Activated naive CD4-positive, alpha-beta T cell treated with anti-CD3 and anti-CD28 coated beads for 36 hours (primary cell): ENCODE data around the gene RERE. TPM values are rescaled to one million over a fixed set of nuclear protein-coding genes. Genes with fewer than 3 reads are reported as not detected.

Source experiments
- CTCF ChIA-PET: fragments of 350-600 bp; sonication (Branson Sonifier 250); formaldehyde crosslinking; loops from one replicate; lab custom pipeline; 2021; ENCODE audit warnings: antibody characterized with exemption; lab: Charles Lee
- DNase-seq: peaks from one replicate; pipeline ENCODE4 v3.0.0-alpha.2; 2020
- H3K27ac Mint-ChIP-seq: one replicate; pipeline ENCODE4 v1.8.0; 2021; ENCODE audit warnings: mild to moderate bottlenecking, mixed read lengths
- H3K27me3 Mint-ChIP-seq: one replicate; pipeline ENCODE4 v1.8.0; 2021; ENCODE audit warnings: low read depth, mixed read lengths
- H3K36me3 Mint-ChIP-seq: one replicate; pipeline ENCODE4 v1.8.0; 2021; ENCODE audit warnings: low read depth, mixed read lengths
- H3K4me1 Mint-ChIP-seq: one replicate; pipeline ENCODE4 v1.8.0; 2021; ENCODE audit warnings: low read depth, mixed read lengths
- H3K4me3 Mint-ChIP-seq: one replicate; pipeline ENCODE4 v1.8.0; 2021; ENCODE audit warnings: mild to moderate bottlenecking, moderate library complexity, mixed read lengths
- H3K9me3 Mint-ChIP-seq: one replicate; pipeline ENCODE4 v1.8.0; 2021; ENCODE audit warnings: mixed read lengths
- intact Hi-C: fragments of 100-400 bp; cut with micrococcal nuclease; formaldehyde crosslinking; loops from one replicate; pipeline ENCODE4 v1.15.1; 2023
- total RNA-seq, 2 experiments: library from RNA; stranded (reverse); gene quantifications; one replicate each; pipeline ENCODE4 v1.2.3, GENCODE V29; 2021

RERE gene
- total RNA-seq, 2 experiments from 2014 or later = 46.4 to 47.6 TPM

GRCh38 chr1:8398086-8398485 is 419.4 kb downstream of the RERE start:
- H3K9me3 Mint-ChIP-seq = no peaks in the 10 kb centered on the region
- DNase-seq = no peak
- peak overlapping the region; percentile 83 for H3K27ac Mint-ChIP-seq
- peaks cover 25% of the 10 kb centered on the region for H3K36me3 Mint-ChIP-seq
- intact Hi-C loops = loop anchor here (5.0 to 10.0 kb wide), 4 partner anchors 129 to 477 kb away; partner anchors contain the start of genes ENO1 and RERE
- H3K4me3 Mint-ChIP-seq = peak overlapping the region; percentile 4
- no peaks in the 10 kb centered on the region for H3K27me3 Mint-ChIP-seq
- peaks cover 59% of the 10 kb centered on the region for H3K4me1 Mint-ChIP-seq
- CTCF ChIA-PET = interaction anchor here (1.0 to 1.9 kb wide), 2 partner anchors 9 to 11 kb away, joined by 4 to 9 read pairs; no protein-coding TSS in a partner anchor

- no peaks in the 10 kb centered on the region for H3K27me3 Mint-ChIP-seq
- peaks cover 22% of the 10 kb centered on the region for H3K36me3 Mint-ChIP-seq
- peak; percentile 61 for DNase-seq
- peak overlapping the region; percentile 4 for H3K4me3 Mint-ChIP-seq
- intact Hi-C loops = loop anchor here (1.0 to 10.0 kb wide), 9 partner anchors 12 to 477 kb away; partner anchors contain the start of genes ENO1 and RERE
- peak overlapping the region; percentile 83 for H3K27ac Mint-ChIP-seq
- peaks cover 65% of the 10 kb centered on the region for H3K4me1 Mint-ChIP-seq
- H3K9me3 Mint-ChIP-seq = no peaks in the 10 kb centered on the region
- CTCF ChIA-PET = interaction anchor here (1.7 to 1.9 kb wide), 2 partner anchors 10 to 25 kb away, joined by 5 to 9 read pairs; no protein-coding TSS in a partner anchor
These were observed 419.9 kb downstream of the RERE start for GRCh38 chr1:8397511-8397910.

- H3K36me3 Mint-ChIP-seq = peaks cover 16% of the 10 kb centered on the region
- H3K27ac Mint-ChIP-seq = peak overlapping the region; percentile 83
- no peaks in the 10 kb centered on the region for H3K9me3 Mint-ChIP-seq
- CTCF ChIA-PET = interaction anchor here (1.7 to 1.9 kb wide), 2 partner anchors 11 to 25 kb away, joined by 5 to 9 read pairs; no protein-coding TSS in a partner anchor
- peak; percentile 71 for DNase-seq
- peaks cover 71% of the 10 kb centered on the region for H3K4me1 Mint-ChIP-seq
- no peaks in the 10 kb centered on the region for H3K27me3 Mint-ChIP-seq
- H3K4me3 Mint-ChIP-seq = peak overlapping the region; percentile 10
- intact Hi-C loops = loop anchor here (1.0 to 10.0 kb wide), 9 partner anchors 12 to 478 kb away; partner anchors contain the start of genes ENO1 and RERE
These were observed 420.5 kb downstream of the RERE start for GRCh38 chr1:8396786-8397406.

GRCh38 chr1:8396083-8396785 is 421.2 kb downstream of the RERE start:
- Mint-ChIP-seq H3K27ac (peak overlapping the region; percentile 83), H3K36me3 (peaks cover 16% of the 10 kb centered on the region), H3K4me3 (peak overlapping the region; percentile 51), H3K4me1 (peaks cover 76% of the 10 kb centered on the region), H3K9me3 (no peaks in the 10 kb centered on the region), H3K27me3 (no peaks in the 10 kb centered on the region)
- CTCF ChIA-PET = interaction anchor here (0.6 to 1.9 kb wide), 3 partner anchors 11 to 49 kb away, joined by 4 to 9 read pairs (median 5); no protein-coding TSS in a partner anchor
- intact Hi-C loops = loop anchor here (5.0 to 10.0 kb wide), 4 partner anchors 131 to 479 kb away; partner anchors contain the start of genes ENO1 and RERE
- DNase-seq = no peak

- intact Hi-C loops = loop anchor here (5.0 to 10.0 kb wide), 4 partner anchors 132 to 479 kb away; partner anchors contain the start of genes ENO1 and RERE
- Mint-ChIP-seq H3K36me3 (peaks cover 13% of the 10 kb centered on the region), H3K4me1 (peaks cover 83% of the 10 kb centered on the region), H3K4me3 (peak overlapping the region; percentile 51), H3K9me3 (no peaks in the 10 kb centered on the region), H3K27me3 (no peaks in the 10 kb centered on the region), H3K27ac (peak overlapping the region; percentile 82)
- CTCF ChIA-PET = interaction anchor here (0.6 to 0.7 kb wide), 2 partner anchors 50 to 134 kb away, joined by 3 to 4 read pairs; no protein-coding TSS in a partner anchor
- DNase-seq = peak; percentile 31
These were observed 422.0 kb downstream of the RERE start for GRCh38 chr1:8395433-8395866.

GRCh38 chr1:8394456-8395321 is 422.8 kb downstream of the RERE start:
- no peaks in the 10 kb centered on the region for H3K9me3 Mint-ChIP-seq
- peaks cover 91% of the 10 kb centered on the region for H3K4me1 Mint-ChIP-seq
- peak overlapping the region; percentile 82 for H3K27ac Mint-ChIP-seq
- peak overlapping the region; percentile 51 for H3K4me3 Mint-ChIP-seq
- intact Hi-C loops = loop anchor here (5.0 to 10.0 kb wide), 4 partner anchors 133 to 480 kb away; partner anchors contain the start of genes ENO1 and RERE
- H3K27me3 Mint-ChIP-seq = no peaks in the 10 kb centered on the region
- CTCF ChIA-PET = interaction anchor here (0.7 to 1.5 kb wide), 3 partner anchors 28 to 454 kb away, joined by 3 read pairs; no protein-coding TSS in a partner anchor
- H3K36me3 Mint-ChIP-seq = peaks cover 15% of the 10 kb centered on the region
- DNase-seq = peak; percentile 67

GRCh38 chr1:8392522-8392921 is 424.9 kb downstream of the RERE start:
- H3K4me3 Mint-ChIP-seq = no peak overlapping the region
- DNase-seq = no peak
- peaks cover 16% of the 10 kb centered on the region for H3K36me3 Mint-ChIP-seq
- H3K4me1 Mint-ChIP-seq = peaks cover 88% of the 10 kb centered on the region
- no peaks in the 10 kb centered on the region for H3K27me3 Mint-ChIP-seq
- CTCF ChIA-PET = interaction anchor here (1.1 kb wide), 1 partner anchor 17 kb away, joined by 3 read pairs; no protein-coding TSS in a partner anchor
- H3K9me3 Mint-ChIP-seq = no peaks in the 10 kb centered on the region
- intact Hi-C loops = loop anchor here (10.0 kb wide), 2 partner anchors 422 to 482 kb away; partner anchors contain the start of genes ENO1 and RERE
- H3K27ac Mint-ChIP-seq = peak overlapping the region; percentile 4

- H3K27ac Mint-ChIP-seq = peak overlapping the region; percentile 47
- intact Hi-C loops = loop anchor here (10.0 kb wide), 2 partner anchors 424 to 484 kb away; partner anchors contain the start of genes ENO1 and RERE
- H3K4me1 Mint-ChIP-seq = peaks cover 84% of the 10 kb centered on the region
- CTCF ChIA-PET = interaction anchor here (0.7 to 1.3 kb wide), 2 partner anchors 9 to 131 kb away, joined by 3 to 4 read pairs; no protein-coding TSS in a partner anchor
- H3K9me3 Mint-ChIP-seq = no peaks in the 10 kb centered on the region
- no peaks in the 10 kb centered on the region for H3K27me3 Mint-ChIP-seq
- H3K36me3 Mint-ChIP-seq = peaks cover 17% of the 10 kb centered on the region
- no peak overlapping the region for H3K4me3 Mint-ChIP-seq
- DNase-seq = no peak
These were observed 426.7 kb downstream of the RERE start for GRCh38 chr1:8390707-8391106.

GRCh38 chr1:8389958-8390535 is 427.4 kb downstream of the RERE start:
- CTCF ChIA-PET = interaction anchor here (0.7 to 1.3 kb wide), 2 partner anchors 8 to 132 kb away, joined by 3 to 4 read pairs; no protein-coding TSS in a partner anchor
- H3K4me1 Mint-ChIP-seq = peaks cover 81% of the 10 kb centered on the region
- no peaks in the 10 kb centered on the region for H3K27me3 Mint-ChIP-seq
- H3K9me3 Mint-ChIP-seq = no peaks in the 10 kb centered on the region
- peak; percentile 68 for DNase-seq
- H3K4me3 Mint-ChIP-seq = no peak overlapping the region
- H3K27ac Mint-ChIP-seq = peak overlapping the region; percentile 57
- peaks cover 13% of the 10 kb centered on the region for H3K36me3 Mint-ChIP-seq
- intact Hi-C loops = loop anchor here (10.0 kb wide), 2 partner anchors 425 to 485 kb away; partner anchors contain the start of genes ENO1 and RERE

- no peak overlapping the region for H3K4me3 Mint-ChIP-seq
- CTCF ChIA-PET = interaction anchor here (0.6 kb wide), 1 partner anchor 14 kb away, joined by 3 read pairs; no protein-coding TSS in a partner anchor
- peaks cover 15% of the 10 kb centered on the region for H3K36me3 Mint-ChIP-seq
- H3K27ac Mint-ChIP-seq = peak overlapping the region; percentile 4
- H3K4me1 Mint-ChIP-seq = peaks cover 82% of the 10 kb centered on the region
- H3K27me3 Mint-ChIP-seq = no peaks in the 10 kb centered on the region
- DNase-seq = no peak
- H3K9me3 Mint-ChIP-seq = no peaks in the 10 kb centered on the region
- intact Hi-C loops = no loop called here
These were observed 428.5 kb downstream of the RERE start for GRCh38 chr1:8388732-8389562.
